CD4-positive, alpha-beta T cell treated with Interleukin-4 for 4 hours (primary cell): ENCODE results near the gene VAX1.

Source experiments
- DNase-seq: peaks from one replicate; pipeline ENCODE4 v3.0.0-alpha.2; 2020

Gene VAX1

GRCh38 chr10:117163954-117164548 is 26.0 kb upstream of the VAX1 start:
- no peak for DNase-seq

DNA sequence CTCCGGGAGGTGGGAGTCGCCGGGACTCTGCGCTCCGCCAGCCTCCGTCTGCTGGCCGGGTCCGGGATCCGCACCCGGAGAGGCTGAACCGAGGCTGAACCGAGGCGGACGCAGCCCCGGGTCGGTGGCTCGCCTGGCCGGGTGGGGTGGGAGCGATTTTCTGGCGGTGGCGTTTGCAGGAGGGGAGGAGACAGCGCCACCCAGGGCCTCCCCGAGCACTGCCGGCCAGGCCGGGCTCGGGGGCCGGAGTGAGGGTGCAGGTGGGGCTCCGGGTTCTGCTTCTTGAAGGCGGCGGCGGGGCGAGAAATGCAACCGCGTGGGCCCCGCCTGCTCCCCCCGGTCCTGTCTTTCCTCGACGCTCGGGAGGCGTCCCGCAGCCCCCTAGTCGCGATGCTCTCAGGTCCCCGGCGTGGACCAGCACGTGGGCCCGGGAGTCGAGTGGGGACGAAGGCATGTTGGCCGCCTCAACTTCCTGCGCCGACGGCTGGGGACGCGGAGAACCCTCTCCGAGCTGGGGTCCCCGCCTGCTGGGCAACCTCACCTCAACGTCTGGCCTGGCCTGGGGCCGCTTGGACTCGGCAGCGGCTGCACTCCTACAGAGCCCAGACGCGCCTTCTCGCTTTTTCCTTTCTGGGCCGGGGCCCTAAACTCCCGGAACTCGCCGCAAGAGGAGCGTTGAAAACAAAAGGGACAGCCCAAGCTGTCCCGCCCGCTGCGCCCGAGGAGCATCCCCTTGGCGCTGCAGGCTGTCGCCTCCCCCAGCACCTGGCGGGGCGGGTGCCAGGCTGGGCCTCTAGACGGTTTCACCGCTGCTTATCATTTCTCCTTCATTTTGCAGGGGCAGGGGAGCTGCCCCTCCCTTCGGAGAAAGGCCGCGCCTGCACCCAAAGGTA is 25.2 kb upstream of the VAX1 start:
- no peak for DNase-seq

DNA sequence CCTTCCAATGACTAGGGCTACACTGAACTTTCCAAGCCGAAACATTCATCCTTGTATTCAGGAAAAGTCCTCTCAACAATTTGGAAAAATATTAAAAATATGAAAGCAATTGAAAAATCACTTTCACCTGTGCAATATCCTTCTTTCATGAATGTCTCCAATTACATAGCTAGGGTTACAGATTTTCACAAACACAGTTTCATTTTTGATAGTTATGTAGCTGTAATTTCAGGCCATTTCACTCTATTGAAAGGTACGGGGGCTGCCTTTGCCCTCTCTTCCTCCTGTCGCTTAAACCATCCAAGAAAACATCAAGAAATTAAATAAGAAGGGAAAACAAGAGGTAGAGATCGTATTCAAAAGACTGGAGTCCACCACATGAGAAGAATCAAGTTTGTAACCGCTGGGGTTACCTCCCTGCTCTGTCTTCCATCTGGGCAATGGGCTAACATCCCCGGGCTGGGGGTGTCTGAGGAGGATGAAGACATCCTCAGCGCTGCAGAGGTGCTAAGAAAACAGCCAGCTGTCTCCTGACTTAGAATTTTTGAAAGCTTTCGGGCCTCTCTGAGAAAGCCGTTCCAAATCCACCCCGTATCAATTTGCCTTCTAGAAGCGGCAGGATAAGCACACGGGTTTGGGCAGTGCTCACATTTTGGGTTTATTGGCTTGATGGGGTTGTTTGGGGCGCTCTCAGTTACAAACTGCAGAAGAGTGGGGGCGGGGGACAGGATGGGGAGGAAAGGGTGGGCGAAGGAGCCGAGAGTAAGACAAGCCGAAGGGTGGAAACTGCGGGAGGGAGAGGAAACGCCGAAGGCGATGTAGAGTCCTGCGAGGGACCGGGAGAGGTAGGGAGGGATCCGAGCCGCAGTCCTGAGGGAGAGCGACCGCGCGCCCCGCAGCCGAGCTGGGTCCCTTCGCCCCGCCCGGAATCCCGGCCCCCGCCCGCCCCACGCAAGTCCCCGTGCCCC is 24.3 kb upstream of the VAX1 start:
- no peak for DNase-seq

- no peak for DNase-seq
Measured at GRCh38 chr10:117161386-117162033, 23.4 kb upstream of the VAX1 start.

DNA sequence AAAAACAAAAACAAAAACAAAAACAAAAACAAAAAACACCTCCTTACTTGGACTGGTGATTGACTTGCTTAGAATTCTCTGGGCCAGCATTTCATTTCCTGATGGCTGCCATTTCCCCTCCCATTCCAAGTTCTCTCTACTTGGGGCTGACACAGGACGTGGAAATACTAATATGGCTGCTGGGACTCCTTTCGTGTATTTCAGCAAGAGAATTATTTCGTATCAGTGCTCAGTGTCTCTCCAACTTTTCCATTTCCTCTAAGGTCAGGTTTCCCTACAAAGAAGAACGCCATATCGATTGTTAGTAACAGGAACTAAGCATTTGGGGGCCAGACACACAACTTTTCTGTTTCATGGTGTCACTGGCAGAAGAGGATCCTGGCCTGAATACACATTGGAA is 22.5 kb upstream of the VAX1 start:
- DNase-seq, result no peak

DNA sequence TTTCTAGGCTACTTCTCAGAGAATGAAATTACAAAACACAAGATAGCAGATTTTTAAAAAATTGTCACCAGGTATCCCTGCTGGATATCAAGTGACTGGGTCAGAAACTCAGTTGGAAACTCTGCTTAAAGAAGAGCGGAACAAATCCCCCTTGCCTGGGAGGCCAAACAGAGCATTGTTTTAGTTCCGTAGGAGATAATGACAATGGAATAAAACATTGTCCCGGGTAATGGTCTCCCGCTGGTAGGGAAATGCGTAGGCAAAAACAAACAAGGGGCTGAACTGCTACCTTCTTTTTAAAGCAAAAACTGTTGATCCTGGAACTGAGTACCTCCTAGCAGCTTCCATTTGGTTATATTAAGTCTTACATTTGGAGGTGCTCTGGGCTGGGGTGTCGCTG is 21.3 kb upstream of the VAX1 start:
- DNase-seq, result no peak

- no peak for DNase-seq
Measured at GRCh38 chr10:117158297-117158696, 20.2 kb upstream of the VAX1 start.

DNA sequence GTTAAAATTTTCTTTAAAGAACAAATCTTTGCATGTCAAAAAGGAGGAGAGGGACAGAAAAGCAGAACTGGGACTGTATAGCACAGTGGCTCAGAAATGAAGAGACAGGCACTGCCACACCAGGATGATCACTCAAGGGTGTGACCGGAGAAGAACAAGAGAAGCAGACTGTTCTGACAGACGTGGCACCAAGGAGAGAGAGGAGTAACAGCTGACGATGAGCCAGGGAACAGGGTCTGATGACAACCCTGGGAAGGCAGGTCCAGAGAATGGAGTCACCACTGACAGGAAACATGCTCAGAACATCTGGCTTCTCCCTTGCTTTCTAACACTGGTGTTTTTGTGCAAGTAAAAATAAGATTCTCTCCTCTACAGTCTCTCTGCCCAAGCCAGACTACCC is 14.6 kb upstream of the VAX1 start:
- no peak for DNase-seq

- DNase-seq, result no peak
Measured at GRCh38 chr10:117148284-117148683, 10.2 kb upstream of the VAX1 start.

DNA sequence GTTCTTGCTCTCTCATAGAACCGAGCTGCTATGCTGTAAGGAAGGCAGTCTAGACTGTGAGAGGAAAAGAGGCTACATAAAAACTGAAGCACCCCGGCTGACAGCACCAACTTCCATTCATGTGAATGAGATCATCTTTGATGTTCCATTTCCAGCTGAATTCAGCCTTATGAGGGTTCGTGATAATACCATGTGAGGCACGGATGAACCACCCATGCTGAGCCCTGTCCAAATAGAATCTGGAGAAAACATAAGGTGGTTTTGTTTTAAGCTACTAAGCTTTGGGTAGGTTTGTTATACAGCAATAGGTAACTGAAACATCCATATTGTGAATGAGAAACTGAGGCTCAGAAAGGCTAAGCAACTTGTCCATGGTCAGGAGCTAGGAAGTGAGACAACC is 6.9 kb upstream of the VAX1 start:
- DNase-seq, result no peak

- no peak for DNase-seq
Measured at GRCh38 chr10:117143103-117143823, 5.2 kb upstream of the VAX1 start.

DNA sequence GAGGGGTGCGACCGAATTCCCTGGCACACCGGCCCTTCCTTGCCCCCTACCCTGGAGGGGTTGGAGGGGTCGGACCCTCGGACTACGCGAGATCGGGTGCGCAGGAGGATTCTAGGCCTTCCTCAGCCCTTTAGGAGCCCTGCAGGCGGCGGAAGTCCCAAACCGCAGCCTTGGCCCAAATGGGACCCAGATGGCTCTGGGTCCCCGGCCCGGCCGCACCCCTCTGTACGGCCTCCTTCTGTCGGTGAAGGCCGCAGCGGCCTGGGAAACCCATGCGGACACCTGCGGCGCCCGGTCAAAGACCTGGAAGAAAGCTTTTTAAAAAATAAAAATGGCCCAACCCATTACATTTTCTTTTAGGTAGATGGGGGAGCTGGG is 2.4 kb upstream of the VAX1 start:
- DNase-seq, result no peak

DNA sequence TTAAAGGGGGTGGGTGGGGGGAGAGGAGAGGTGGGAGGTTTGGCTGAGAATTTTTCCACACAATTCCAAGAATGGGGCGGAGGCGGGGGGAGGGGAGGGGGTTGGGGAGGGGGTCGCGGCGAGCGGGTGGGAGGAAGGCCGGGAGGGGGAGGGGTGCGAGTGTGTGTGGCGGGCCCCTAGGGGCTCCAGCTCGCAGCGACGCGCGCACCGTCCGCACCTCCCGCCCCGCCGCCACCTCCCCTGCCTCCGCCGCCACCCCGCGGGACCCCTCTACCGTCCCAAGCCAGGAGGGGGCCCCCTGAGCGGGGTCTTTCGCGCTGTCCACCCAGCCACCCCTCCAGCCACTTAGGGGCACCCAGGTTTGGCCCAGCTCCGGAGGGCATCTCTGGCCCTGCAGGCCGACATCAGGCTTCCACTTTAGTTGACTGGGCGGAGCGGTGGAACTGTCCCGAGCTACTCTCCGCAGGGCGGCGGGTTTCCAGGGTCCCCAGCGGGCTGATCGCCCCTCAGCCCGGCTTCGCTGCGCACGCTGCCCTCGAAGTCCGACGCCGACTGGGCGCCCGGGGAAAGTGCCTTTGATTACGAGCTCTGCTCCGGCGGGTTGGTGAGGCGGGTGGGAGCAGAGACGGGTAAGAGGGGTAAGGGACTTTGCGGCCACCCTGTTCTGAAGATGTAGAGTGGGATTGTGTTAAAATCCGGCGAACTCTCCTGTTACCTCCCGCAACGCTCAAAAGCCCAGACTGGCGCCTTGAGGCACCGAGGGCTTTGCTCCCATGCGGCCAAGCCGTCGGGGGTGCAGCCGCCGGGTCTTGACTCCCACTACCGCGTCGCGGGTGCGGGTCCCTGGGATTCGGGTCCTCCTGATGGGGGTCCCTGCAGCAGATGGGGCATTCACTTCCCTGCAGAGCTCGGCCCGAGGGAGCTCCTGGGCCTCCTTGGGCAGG is 1.8 kb upstream of the VAX1 start:
- DNase-seq, result no peak

GRCh38 chr10:117138838-117139580 is 939 bp upstream of the VAX1 start:
- no peak for DNase-seq

- no peak for DNase-seq
Measured at GRCh38 chr10:117137031-117137910, 799 bp downstream of the VAX1 start.

DNA sequence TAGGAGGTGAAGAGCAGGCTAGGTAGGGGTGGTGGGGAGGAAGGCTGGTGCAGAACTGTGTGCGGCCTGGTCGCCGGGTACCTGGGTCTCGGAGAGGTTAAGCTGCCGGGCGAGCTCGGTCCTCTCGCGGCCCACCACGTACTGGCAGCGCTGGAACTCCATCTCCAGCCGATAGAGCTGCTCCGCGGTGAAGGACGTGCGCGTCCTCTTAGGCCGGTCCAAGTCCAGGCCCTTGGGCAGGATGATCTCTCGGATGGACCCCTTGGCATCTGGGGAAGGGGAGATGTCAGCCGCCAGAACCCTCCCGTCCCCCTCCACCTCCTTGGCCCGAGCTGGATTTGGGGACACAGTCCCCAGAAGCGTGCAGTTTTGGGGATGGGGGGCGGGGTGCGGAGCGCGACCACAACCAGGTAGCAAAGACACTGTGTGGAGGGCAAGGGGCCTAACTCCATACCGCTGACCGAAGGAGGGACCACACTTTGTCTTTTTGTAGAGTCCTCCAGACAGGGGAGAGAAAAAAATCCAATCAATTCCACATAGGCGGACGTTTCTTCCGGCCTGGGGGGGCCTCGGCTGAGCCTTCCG is 1.6 kb downstream of the VAX1 start:
- no peak for DNase-seq

DNA sequence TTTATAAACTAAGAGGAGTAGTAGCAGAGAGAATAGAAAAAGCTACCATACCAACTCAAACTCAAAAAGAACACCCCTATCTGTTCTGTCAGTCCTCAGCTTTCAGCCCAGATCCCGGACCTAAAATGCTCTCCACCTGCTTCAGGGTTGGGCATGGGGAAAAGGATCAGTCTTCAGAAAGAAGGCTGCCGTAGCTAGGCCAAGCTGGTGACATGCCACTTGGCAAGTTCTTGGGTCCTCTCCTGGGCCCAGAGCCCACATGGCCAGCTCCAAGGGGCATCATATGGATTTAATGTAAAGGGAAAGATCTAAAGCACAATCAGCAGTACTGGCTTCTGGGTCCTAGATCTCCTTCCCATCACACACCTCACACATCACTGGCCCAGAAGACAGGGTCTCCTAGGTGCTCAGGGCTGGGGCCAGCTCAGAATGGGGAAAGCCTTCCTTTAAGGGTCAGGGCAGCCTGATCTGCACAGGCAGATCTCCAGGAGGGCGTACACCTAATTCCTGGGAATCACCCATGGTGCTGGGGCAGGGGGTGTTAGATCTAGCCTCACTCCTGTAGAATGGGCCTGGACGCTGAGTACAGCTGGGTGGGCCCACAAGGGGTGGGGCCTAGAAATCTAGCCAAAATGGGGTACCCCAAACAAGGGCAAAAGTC is 2.5 kb downstream of the VAX1 start:
- DNase-seq, result no peak

- no peak for DNase-seq
Measured at GRCh38 chr10:117135026-117135372, 3.1 kb downstream of the VAX1 start.
